DMS153 treated with DMSO at 0.1 percent for 48 hours (cell line): ENCODE measurements around the gene COL25A1.

Experiments used
- DNase-seq: peaks from one replicate; lab custom pipeline; 2025; ENCODE audit not compliant: unreplicated experiment; lab: John Stamatoyannopoulos, UW

Gene COL25A1

DNA sequence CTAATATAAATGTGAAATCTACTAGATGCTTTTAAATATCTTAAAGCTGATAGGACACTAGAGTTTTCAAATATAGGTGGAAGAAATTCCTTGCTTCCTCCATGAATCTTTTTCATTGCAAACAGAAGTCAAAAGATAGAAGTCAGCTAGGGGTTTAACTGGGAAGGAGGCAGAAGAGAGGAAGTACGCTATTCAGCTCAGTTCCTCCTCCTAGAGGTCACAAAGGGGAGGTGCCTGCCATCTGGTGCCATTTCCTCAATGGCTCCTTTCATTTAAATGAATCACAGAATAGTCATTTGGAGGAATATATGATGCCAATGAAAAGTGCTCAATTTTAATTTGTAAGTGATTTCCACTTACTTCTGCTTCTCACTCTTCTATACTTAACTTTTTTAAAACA lies 8.5 kb downstream of the COL25A1 start:
- DNase-seq, result no peak

DNA sequence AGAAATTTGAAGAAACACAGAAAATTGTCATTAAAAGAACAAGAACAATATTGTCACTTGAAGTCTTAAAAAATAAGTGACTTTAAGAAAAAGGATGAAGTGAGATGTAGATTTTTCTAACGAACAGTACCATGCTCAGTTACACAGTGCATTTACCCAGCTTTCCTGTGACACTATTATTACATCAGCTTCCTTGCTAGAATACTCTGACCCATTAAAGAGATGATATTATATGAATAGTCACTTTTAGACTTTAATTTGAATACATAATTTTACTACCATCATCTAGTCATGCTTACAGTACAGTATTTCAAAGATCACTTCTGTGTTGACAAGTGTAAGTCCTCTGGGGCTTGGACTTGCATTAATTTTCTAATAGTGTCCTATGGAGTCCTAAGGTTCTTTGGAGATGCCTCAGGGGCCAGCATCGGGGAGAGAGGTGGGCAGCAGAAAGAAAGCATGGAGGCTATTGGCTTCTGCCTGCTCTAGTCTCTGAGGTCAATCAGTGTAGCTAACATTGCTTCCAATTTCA lies 10.7 kb downstream of the COL25A1 start:
- no peak for DNase-seq

DNA sequence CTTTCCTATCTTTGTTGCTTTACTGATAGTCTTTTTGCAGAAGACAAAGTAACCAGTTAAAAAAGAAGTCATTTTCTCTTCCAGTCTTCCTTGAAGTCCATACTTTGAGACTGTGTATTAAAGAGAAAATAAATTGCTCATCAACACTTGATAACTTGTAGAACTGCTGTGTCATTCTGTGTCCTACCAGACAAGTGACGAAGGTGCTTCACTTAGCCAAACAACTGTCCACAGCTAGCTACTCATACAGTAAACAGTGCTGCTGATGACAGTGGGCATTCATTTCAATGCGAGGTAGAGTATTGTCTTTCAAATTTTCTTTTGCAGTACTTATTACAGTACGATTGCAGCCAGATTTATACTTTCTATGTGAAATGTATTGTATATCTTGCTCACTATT lies 11.5 kb downstream of the COL25A1 start:
- no peak for DNase-seq

DNA sequence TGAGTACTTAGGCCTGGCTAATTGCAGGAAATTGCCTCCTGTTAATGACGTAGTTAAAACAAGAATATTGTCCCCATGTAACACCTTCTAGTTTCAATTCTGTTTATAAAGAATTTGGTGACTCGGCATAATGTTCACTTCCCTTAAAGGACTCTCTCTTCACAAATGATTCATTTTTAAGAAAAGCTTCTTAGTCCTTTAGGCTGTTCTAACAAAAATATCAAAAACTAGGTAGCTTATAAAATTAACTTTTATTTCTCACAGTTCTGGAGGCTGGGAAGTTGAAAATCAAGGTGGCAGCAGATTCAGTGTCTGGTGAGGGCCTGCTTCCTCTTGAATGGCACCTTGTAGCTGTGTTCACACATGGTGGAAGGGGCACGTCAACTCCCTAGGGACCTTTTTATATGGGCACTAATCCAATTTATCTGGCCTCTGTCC lies 23.8 kb downstream of the COL25A1 start:
- no peak for DNase-seq

DNA sequence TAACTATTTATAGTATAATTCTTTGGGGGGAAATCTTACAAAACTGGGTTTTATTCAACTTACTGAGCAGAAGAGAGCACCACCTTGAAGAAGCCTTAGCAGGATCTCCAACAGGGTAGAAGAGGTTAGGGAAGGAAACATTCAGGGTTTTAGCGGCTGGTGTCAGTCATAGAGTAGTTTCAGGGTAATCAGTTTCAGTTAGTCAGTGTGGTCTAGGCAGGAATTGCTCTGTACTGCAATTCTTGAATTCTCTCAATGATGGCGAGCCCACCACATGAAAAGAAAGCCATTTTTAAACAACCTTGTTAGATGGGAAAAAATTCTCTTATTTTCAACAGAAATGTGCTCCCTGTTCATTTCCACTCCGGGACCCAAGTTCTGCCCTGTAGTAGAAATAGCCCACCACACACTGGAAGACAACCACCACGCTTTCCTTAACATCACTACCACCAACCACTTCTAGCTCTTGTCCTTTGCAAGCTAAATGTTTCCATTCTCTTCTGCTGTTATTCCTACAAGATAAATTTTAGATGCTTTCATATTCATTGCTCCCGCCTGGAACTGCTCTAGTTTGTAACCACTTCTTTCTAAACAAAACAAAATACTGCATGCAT lies 25.9 kb downstream of the COL25A1 start:
- DNase-seq, result no peak

DNA sequence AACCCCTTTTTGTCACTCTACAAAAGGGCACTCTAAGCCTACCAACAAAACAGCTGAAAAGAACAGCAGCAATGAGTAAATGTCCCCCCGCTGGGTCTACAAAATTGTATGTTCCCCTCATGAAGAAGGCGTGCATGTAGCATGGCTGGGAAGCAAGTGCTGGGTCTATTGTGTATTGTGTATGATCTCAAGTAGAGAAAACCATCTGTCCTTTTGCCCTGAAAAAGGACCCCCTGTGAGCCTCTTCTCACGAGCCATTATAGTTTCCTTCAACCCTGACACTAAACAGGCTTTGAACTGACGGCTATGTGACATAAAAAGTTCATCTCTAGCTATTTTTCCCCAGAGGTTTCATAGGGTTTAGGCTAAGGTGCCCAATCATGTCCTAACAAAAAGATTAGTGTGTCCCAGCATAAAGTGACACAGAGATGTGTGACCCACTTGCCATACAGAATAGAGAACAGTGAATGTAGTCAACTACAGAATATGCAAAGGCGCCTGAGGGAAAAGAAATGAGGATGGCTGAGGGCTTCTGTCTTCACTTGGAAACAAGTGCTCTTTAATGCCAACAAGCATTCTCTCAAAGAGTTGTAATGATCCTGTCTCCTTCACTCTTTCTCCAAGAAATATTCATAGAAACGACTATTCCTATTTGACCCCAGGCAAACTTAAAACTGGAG lies 27.3 kb downstream of the COL25A1 start:
- no peak for DNase-seq

DNA sequence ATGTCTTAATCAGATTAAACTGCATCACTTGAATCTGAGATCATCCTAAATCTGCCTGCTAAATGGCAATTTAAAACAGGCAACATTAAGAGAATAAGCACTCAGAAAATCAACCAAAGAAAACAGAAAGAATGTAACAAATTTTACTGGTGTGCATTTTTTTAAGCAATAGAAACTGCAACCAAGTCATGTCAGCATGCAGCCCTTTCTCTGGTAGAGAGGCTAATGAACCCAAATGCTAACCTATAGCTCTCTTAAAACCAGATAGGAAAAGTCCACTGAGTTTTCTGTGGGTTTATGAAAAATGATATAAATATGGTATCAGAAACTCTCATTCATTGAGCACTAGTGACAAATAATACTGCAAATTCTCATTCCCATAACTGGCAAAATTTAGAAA lies 35.6 kb downstream of the COL25A1 start:
- no peak for DNase-seq

DNA sequence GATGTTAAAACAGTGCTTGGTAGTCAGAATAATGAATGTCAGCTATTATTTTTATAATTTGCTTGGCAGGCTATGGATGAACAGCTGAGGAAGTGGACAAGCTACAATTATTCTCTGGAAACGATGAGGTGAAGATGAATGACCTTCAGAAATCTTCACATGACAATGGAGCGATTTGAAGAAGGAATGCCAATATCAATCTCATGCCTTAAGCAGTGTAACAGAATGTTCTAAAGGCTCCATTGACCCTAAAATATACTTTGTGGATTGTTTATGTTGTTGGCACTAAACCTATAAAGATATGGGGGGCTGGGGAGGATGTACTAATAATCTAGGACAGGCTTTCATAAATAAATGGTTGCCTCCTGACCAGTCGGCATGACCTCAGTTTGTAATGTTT lies 36.2 kb downstream of the COL25A1 start:
- DNase-seq, result no peak

DNA sequence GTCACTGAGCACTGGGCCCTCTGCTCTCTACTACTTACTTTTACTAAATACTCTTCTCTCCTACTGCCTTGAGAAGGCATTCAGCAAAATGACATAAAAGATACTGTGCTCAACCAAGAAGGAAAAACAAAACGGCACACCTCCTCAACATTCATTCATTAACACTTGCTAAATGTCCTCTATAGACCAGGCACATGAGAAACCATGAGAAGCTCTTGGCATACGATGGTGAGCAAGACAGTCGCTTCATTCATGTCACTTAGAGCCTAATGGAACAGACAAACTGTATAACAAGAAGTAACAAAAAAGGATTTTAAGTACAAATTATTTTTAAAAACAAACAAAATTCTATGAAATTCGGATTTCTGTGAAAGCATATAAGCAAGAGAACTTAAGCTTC lies 38.7 kb downstream of the COL25A1 start:
- DNase-seq, result no peak

DNA sequence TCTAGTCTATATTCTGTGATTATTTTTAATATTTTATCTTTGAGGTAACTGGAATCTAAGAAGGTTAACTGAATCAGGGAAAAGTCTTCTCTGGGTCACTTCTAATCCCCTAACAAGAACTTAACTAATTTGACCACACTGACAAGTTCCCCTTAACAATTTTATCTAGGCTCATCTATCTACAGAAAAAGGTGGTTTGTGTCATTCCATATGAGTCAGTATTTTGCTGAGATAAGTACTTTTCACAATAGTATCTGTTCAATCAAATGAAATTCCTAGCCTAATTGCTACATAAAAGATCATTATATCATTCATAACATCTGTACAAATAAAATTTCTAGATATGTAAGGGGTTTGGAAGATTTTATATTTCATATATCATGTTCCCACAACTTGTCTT lies 45.6 kb downstream of the COL25A1 start:
- no peak for DNase-seq

DNA sequence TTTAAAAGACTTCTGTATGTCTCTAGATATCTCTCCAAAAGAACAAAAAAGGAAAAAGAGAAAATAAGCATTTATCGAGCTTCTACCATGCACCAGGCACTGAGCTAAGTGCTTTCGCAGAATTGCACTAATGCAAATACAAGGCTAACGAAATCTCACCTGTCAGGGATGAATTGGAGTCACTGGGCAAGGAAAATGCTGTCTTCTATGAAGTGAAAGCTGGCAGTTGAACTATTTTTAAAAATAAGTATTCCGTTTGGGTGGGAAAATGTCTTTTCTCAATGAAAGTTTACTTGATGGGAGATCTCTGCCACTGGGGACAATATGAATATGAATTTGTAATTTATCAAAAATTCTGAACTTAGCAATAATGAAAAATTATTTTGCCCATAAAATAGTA lies 47.6 kb downstream of the COL25A1 start:
- no peak for DNase-seq

DNA sequence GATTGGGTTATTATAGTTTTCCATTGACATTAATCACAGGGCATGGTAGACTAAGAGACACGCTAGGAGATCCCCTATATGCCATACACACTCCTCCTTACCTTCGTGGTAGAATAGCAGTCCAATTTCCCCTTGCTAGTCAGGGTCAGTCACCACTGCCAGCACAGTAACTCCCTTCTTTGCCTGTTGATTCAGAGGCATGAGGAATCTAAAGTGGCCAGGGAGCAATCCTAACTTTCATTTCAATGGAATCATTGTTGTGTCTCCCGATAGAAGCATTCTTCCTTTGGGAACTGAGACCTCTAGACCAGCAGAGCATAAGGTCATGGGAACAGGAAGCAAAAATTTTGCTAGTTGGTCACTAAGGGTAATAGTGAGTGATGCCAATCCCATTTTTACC lies 51.1 kb downstream of the COL25A1 start:
- DNase-seq, result no peak

DNA sequence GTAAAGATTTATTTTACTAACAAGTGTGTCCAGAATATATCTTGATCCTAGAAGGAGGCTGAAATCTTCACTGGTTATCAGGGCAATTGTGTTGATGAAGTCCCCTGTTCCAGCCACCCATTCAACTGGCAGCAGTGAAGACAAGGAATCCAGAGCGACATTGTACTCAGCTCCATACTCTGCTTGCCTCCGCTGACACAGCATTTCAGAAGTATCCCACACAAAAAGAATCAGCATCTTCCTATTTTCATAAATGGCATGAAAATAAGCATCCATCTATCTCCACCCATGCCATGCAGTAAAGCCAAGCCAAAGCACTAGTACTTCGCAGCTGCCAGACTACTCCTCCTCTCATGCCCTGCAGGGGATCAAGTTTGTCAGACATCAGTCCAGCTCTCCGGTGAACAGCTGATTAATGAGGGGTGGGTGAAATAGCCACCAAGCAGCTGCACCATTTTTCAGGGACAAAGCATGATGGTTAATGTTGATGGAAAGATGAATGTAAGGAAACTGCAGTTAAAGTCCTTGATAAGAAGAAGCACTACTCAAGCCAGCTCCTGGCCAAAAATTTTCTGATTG lies 54.0 kb downstream of the COL25A1 start:
- no peak for DNase-seq

DNA sequence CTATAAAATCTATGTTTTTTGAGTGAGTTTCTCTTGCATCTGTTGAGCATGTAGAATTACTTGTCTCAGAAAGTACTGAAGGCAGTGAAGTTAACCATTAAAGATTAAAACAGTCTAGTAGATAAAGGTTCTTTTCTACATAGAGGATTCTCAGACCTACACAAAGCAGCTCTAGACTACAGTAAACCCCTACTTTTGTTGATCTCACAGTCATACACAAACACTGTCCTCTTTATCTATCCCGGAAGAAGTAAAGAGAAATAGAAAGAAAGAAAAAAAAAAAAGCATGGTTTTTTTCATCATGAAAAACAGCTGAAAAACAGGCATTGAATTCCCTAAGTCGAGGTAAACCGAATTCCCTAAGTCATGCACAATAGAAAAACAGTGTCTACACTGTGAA lies 58.6 kb downstream of the COL25A1 start:
- DNase-seq, result no peak

DNA sequence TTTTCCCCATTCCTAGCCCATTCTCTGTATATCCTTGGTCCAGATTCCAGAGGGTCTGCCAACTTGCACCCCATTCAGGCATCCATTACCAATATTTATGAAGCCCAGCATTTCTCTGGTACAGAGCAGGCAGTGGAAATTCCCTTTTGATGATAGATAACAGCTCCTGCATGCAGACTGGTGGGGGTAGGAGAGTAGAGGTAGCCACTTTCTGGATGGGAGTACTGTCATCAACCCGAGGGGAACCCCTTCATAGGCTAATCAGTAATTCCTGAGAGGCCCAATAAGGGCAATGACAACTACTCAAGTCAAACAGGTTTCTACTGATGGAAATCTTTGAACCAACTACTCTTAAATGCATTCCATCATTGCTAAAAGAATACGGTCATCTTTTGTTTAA lies 63.7 kb downstream of the COL25A1 start:
- DNase-seq, result no peak

DNA sequence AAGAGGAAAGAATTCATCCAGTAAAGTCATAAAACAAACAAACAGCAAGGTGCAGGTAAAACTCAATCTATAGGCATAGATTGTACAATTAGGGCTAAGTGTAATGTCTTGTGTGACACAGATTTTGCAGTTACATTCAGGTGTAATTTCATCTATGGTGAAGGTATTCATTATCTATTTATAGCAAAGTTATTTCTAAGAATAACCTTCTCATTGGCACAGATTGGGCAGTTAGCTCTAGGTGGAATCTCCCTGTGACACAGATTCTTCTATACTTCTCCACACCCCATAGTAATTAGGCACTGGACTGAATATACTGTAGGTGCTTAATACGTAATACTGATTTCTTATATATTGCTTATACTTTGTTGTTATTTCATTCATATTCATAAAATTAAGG lies 66.8 kb downstream of the COL25A1 start:
- no peak for DNase-seq

DNA sequence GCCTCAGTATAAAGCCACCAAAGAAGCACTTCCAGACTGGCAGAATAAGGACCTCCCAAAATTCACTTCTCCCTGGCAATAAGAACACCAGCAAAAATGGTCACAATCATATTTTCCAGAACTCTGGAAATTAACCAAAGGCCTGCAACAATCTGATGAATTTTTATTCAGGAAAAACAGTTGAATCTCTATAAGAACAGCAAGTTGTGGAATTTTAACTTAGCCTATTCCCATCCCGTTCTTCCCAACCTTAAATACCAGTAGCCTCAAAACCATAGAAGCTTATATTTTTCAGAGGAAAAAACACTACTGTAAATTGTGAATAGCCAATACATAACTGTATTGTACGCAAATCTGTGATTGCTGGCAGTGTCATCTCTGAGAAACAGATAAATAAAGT lies 67.9 kb downstream of the COL25A1 start:
- no peak for DNase-seq

DNA sequence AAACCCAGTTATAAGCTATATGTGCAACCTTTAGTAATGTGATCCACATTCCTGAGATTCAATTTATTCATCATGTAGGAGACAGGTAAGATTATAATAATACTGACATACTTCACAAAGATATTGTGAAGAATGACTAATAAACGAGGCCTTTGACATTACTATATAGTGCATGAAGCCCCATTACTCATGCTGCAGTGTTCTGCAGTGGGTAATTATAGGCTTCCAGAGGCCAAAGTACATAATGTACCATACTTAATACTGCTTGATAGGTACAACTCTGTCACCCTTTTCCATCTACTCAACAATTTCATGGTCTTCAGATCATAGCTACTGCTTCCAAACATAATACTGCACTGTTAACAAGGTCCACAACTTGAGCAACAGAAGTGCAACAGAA lies 68.9 kb downstream of the COL25A1 start:
- DNase-seq, result no peak

DNA sequence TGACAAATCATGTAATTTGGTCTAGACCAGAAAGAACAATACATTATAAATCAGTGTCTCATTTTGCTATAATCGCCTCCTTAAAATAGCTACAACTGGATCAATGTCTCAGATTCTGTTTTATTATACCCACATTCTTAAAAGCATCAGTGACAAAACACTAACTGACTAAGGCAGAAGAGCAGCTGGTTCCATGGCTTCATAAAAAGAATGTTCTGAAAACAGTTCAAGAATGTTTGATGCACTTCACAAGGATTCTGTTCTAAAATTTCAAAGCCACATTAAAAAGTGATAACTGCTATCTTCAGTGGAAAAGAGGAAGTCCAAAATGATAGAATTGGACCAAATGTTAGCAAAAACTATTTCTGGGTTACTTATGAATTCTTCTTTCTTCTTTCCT lies 69.8 kb downstream of the COL25A1 start:
- DNase-seq, result no peak

DNA sequence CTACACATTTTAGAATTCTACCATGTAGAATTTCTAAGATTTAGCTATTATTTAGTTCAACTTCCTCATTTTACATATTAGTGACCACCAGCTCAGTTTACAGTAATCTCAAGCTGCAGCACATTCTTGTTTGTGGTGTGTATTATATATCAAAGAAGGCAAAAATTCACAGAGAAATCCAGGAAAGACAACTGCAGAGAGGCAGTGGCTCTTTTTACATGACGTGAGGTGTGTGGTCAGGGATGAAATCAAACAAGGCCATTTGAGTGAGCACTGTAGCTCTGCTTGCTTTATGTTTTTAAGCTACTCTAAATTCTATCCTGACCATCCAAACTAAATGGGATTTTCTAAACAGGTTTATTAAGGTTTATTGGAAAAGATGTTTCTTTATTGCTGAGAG lies 71.1 kb downstream of the COL25A1 start:
- no peak for DNase-seq

DNA sequence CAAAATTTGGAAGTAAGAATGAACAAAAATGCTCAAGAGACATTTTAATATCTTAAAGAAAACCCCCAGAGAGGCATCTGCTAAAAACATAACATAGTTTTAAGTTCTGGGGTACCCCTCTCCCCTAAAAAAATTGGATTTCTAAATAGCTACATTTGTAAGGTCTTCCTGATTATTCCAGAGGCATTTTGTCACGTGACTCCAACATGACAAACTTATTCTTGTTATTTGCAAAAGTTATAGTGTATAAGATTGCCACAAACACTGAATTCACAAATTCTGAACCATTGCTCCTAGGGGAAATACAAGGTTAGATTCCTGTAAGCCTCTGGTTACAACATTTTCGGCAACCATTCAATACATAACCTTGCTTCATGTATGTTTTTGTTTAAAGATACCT lies 73.4 kb downstream of the COL25A1 start:
- no peak for DNase-seq

DNA sequence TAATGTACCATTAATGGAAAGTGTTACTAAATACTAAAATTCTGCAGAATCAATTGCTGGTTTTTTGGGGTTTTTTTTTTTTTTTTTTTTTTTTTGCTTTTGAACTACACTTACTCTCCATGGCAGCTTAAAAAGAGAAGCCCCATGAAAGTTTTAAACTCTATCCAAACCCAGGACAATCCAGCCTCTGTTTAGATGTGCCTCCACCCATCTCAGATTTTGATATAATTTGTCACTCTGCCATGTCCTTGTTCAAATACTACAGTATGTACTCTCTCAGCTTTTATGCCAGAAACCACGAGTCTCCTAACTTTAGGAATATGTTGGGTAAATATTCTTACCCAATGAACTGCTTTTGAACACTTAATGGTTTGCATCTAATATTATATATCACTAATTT lies 84.2 kb downstream of the COL25A1 start:
- DNase-seq, result no peak
